Hepatic stellate cell (primary cell): ENCODE data around the gene C5orf63.
"Not testable (repeated sequence)": the region's sequence is repeated elsewhere in the genome, so short reads cannot be mapped to it uniquely, and the experiment has no call there.

ENCODE experiments used
- DNase-seq: peaks from one replicate; pipeline ENCODE4 v3.0.0; 2011; ENCODE audit warnings: low spot score

The C5orf63 gene

DNA sequence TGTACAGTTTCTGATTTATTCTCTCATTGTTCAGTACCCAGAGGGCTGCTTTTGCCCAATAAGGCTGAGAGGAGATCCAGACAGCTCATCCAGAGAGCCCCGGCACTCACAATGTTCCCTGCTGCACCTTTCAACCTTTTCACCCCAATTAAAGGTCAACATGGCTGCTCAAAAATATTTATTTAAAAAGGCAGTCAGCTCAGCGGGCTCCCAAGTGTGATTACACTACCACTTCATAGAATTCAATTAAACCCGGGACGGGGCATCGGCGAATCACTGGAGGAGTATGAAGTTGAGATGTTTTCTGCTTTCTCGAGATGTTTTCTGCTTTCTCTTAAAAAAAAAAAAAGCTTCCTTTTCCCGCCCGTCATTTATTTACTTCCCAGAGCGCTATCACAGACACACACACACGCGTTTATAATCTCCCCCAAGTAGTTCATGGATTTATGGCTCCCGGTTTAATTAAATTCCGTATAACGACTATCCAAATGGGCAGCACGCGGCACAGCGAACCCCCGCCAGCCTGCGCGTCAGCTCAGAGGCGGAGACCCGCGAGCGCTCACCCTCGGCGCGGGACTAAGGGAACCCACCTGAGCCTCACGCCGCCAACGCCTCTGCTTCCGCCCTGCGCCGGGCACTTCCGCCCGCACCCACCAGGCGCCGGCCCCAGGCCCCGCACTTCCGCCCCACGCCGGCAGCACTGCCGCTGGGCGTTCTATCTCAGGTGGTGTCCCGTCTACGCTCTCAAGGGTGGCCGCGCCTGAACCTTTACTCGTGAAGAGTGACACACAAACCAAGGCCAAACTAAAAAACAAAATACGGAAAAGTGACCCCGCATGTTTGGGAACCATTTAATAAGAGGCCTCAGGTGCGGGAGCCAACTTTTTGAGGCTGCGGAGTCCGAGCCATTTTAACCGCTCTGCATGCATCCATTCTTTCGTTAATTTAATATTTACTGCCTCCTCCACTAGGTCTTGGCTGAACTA, at the start of gene C5orf63:
Gene C5orf63 (minus strand): TSS at position 642 of the 986 bp plus-strand sequence. CDS start 14,507 bp downstream, outside the sequence.
- DNase-seq: no peak

DNA sequence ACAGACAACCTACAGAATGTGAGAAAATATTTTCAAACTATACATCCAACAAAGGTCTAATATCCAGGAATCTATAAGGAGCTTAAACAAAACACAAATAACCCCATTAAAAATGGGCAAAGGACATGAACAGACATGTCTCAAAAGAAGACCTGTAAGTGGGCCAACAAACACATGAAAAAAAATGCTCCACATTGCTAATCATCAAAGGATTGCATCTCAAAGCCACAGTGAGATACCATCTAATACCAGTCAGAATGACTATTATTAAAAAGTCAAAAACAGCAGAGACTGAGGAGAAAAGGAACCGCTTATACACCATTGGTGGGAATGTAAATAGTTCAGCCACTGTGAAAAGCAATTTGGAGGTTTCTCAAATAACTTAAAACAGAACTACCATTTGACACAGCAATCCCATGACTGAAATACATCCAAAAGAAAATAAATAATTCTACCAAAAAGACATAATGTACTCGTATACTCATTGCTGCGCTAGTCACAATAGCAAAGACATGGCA, 39.1 kb upstream of the C5orf63 start:
- no peak for DNase-seq

DNA sequence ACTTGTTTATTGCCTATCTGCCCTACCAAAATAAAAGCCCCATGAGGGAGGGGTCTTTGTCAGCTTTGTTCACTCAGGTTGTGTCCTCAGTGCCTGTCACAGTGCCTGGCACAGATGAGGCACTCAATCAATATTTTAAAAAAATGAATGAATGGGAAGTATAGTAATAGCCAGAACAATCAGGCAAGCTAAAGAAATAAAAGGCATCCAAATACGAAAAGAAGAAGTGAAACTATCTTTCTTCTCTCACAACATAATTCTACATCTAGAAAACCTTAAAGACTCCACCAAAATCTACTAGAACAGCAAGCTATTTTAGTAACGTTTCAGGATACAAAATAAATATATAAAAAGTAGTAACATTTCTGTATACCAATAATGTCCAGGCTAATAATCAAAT, 37.8 kb upstream of the C5orf63 start:
- no peak for DNase-seq

DNA sequence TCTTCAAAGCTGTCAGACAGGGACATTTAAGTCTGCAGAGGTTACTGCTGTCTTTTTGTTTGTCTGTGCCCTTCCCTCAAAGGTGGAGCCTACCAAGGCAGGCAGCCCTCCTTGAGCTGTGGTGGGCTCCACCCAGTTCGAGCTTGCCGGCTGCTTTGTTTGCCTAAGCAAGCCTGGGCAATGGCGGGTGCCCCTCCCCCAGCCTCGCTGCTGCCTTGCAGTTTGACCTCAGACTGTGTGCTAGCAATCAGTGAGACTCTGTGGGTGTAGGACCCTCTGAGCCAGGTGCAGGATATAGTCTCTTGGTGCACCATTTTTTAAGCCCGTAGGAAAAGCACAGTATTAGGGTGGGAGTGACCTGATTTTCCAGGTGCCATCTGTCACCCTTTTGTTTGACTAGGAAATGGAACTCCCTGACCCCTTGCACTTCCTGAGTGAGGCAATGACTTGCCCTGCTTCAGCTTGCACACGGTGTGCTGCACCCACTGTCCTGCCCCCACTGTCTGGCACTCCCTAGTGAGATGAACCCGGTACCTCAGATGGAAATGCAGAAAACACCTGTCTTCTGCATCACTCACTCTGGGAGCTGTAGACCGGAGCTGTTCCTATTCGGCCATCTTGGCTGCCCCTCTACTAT, 35.4 kb upstream of the C5orf63 start:
- not testable (repeated sequence) for DNase-seq

DNA sequence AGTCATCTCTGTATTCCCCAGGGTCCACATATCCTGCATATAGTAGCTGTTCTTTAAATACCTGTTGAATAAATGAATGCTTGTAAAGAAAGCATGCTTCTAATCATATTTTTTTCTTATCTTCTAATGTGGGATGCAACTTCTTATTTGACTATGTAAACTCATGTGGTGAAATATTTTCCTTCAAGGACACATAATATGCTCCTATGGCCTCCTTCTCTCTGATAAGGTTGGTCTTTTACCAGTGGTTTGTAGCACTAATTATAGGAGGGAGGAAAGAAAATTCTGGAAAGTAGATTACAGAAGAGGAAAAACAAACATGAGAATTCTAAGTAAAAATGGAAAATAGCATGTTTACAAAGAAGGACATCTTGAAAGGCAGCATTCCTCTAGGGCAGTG, 28.6 kb upstream of the C5orf63 start:
- no peak for DNase-seq

DNA sequence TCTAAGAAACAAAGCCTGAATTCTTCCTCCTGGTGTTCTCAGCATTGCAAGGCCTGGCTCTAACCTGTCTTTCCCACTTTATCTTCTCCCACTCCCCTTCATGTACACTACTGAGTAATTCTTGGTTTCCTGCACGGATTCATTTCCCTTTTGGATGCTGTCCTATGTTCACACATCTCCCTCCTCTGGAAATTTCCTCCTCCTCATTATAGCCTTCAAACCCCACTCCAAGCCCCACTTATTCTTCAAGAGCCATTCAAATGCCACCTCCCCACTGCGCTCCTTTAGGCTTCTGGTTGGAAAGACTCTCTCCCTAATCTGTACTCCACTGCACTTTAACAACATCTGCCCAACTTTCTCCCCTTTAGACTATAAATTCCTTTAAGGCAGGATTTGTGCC, 28.2 kb upstream of the C5orf63 start:
- DNase-seq: no peak

DNA sequence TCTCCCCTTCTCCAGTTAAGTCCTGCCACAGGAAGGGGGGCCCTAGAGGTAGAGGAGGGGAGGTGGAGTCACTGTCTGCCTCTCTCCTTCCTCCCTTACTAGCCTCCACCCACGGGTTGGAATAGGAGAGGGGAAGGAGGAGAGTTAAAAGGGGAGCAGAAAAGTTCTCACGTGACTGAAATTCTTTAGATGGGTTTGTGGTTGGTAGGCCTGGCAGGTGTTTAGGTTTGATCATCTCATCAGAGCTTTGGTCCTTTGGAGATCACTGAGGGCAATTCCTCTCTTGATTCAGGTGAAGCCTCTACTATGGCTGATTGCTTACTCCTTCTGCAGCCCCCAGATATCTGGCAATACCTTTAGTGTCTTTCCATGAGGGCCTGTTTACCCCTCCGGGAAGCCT, 24.9 kb upstream of the C5orf63 start:
- no peak for DNase-seq

DNA sequence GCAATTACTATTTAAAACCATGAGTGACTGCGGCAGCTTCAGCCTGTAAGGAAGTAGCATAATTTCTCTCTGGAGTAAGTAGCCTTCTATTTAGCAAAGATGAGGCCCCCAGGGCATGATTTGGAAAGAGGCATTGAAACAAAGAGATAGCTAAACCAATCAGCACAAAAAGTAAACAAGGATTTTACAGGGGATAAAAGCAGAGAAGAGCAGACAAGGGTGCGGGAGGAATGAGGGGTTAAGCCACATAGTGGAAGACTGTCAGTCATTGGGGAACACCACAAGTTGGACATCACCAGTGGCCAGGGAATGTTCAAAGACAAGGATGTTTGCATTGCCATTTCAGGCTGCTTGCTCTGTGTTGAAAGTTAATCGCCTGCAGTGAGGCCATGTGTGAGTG, 24.0 kb upstream of the C5orf63 start:
- DNase-seq: no peak

DNA sequence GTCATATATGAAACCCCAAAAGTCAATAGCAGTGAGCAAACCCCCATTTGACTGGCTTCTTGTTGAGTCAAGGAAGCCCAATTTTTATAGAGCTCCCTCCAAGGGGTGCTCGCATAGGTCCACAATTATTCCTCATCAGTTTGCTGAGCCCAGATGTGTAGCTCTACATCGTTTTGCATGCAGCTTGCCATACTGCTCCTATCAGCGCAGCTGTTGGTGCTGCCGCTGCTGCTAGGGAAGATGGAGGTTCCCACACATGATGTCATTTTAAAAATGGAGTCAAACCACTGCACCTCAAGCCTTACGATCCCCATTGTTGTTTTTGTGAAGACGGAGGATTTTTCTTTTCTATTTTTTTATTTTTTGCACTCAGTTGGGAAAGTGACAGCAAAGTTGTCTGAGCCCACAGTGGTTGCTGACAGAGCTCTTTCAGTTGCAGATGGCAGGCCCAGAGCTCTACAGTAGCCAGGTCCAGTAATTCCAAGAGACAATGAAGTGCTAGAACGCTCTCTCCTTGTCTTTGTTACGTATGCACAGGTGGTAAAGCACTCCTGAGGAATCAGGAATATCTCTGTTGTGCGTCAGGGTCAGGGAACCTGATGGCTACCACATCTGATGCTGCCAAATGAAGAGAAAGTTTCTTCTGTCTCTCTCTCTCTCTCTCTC, 23.2 kb upstream of the C5orf63 start:
- no peak for DNase-seq

DNA sequence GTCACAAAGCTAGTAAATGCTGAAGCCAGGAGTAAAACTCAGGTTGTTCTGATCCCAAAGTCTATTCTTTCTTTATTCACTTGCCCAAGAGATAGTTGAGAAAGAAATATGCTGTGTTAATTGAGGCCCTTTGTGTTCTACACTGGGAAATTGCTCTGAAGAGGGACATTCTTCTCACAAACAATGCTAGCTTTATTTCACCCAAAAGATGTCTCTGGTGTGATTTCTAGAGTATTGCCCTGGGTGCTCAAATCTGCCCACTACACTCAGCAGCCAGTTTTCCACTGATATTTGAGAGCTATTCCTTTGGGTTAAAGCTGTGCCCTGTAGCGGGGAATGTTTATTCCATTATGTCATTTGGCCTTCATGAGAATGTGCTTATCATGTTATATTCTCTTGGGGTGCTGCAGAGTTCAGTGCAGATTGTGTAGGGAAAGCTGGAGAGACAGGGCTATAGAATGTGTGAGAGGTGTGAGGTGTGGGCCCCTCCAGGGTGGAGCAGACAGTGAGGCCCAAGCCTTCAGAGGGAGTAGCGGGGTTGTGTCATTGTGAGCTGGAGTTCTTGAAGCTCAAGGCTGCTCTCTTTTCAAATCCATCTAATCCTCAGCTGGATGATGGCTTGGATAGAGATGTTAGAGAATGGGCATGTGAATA, 21.0 kb upstream of the C5orf63 start:
- DNase-seq: no peak

DNA sequence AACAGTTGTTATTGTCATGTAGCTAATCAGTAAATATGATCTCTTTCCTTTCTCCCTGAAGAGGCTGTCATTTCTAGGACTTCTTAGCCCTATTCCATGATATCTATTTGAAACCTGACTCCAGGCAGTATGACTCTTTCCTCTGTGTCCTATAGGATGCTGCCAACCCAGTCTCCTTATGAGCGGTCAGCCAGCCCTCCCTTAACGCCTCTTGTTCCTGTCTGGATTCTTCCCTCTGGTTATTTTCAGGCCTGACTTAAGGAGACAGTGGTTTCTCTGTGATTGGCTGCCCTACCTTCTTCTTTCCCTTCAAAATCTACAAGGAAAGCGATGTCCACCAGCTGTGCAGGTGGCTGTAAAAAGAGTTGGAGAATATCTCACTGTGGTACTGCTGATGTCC, 19.4 kb upstream of the C5orf63 start:
- peak; percentile 13 for DNase-seq

DNA sequence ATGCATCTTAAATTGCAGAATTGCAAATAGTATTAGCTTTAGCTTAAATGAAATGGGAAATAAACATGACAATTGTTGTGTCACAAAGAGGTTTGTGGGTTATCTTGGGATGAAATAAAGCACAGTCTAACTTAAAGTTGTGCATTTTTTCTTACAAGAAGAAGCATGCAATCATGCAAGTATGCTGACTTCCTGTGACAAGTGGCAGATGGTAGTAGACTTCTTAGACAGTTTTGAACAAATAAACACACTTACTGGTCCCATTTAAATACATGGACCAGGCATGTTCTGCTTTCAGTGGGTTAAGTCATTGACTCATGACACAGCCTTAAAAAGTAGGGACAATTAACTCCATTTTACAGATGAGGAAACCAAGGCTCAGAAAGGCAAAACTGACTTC, 15.9 kb upstream of the C5orf63 start:
- DNase-seq: peak; percentile 20

DNA sequence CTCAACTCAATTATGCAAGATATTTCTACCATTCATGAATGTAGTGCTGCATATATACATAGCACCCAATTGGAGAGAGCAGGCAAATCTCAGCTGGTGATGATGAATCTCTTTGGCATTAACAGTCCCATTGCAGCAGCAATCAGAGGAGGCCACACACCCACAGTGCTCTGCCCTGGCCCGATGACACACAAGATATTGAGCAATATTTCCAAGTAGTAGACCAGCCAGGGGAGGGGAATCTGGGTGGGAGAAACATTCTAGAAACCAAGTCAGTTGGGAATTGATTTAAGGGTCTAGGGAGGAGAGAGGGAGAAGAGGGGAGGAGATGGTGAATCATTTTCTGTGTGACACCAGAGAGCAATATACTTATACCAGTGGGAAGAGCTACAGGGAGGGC, 14.9 kb upstream of the C5orf63 start:
- peak; percentile 80 for DNase-seq

DNA sequence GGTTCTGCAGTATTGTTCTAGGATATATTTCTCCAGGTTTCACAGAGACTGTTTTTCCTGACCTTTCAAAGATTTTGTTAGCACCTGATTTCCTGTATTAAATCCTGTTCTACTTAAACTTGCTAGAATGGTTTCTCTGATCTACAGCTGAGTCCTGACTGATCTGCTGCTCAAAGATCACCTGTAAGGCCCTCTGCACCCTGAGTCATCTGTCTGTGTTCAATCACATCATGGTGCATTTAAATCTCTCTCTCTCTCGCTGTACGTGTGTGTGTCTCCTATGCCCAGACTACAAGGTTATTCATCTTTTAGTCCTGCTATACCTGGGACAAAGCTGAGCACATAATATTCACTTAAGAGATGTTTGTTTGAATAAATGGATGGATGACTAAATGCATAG, 13.3 kb upstream of the C5orf63 start:
- DNase-seq: no peak

DNA sequence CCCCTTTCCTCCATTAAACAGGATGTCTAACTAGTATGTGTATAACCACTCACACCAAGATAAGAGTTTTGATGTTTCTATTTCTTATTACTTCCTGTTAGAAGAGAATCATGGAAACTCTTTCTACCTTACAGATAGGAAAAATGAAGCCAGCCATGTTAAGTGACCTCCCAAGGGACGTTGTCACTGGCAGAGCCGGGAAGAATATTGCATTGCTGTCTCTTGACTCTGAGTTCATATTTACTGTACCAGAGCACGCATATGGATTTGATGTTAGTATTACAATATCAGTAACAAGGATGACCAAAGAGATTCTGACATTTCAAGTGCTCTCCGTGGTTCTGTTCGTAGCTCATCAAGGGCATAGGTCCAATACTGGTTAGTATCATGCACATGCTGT, 12.5 kb upstream of the C5orf63 start:
- DNase-seq: no peak

DNA sequence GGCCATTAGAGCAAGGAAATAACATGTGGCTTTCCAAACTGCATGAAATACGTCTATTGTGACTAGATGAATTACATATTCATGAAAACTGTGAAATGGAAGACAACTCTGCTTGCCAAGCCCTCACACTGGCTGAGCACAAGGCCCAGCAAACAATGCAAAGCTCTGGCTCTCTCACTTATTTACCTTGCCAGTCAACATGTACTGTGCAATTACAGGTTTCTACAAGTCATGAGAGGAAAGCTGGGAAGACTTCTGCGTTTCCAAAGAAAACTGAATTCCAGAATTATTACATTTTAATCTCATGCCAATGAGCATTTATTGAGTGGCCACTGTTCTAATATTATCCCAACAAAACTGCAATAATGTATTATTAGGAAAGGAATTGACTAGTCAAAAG, 12.1 kb upstream of the C5orf63 start:
- DNase-seq: no peak

DNA sequence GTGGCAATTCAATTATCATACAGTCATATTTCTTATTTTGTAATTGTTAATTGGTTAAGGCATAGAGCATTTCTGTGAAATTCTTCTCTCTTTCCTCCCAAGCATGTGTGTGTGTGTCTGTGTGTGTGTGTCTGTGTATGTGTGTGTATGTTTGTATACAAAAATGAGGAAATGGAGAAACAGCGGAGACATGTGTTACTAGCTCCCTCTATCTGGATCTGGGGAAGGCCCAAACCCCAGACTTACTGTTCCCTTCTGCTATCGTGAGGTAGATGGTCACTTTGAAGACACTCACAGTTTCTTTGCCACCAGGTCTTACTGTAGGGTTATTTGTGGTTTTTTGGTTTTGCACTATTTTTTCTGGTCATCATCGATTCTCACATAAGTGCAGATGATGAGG, 11.4 kb upstream of the C5orf63 start:
- DNase-seq: no peak

DNA sequence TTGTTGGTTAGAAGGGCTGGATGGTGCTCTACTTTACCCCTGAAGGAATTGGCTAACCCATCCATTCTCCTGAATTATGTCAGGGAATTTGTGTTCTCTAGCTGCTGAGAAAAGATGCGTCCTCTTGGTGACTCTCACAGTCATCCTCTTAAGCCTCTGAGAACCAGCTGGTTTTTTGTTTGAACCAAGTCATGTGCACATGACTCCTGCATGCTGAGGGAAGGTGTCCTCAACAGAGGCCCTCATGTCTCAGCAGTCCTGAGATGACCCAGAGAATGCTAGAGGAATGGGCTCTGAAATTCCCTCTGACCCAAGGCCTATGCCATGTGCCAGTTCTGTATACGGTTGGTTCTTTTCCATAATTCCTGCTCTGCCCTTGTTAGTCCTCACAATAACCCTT, 10.4 kb upstream of the C5orf63 start:
- DNase-seq: no peak

DNA sequence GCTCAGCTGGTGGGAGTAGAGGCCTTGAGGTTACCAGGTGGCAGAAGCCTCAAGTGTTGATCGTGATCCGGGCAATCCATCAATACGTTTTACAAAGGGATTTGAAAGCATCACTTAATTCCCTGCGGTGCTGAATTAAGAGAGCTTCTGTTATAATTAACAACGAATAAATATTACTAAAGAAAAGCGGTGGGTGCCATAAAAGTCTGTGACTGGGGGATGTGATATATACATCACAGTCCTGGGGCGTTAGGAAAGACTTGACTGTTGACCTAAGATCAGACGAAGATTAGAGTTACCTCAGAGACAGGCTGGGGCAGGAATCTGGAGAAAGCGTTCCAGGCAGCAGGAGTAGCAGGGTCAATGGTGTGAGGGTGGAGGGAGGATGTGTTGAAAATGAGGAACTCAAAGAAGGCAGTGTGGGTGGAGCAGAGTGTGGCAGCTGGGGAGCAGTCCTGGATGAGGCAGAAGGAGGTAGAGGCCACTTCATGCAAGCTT, 6.7 kb upstream of the C5orf63 start:
- no peak for DNase-seq

DNA sequence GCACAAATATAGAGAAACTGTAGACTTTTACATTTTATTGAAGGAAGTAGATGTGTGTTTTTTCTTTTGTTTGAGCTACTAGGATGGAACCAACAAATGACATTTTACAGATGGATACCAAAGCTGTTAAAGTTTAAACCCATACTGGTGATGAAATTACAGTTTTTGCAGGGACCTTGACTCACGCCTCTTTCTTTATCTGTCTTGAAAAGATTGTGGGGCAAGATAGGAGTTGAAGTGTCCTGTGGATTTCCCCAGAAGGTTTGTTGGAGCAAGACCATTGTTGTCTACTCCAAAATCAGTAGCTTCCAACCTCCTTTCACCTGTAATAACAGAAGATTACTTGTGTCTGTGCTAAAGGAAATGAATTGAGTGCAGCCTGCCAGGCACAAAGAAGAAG, 4.1 kb upstream of the C5orf63 start:
- no peak for DNase-seq

DNA sequence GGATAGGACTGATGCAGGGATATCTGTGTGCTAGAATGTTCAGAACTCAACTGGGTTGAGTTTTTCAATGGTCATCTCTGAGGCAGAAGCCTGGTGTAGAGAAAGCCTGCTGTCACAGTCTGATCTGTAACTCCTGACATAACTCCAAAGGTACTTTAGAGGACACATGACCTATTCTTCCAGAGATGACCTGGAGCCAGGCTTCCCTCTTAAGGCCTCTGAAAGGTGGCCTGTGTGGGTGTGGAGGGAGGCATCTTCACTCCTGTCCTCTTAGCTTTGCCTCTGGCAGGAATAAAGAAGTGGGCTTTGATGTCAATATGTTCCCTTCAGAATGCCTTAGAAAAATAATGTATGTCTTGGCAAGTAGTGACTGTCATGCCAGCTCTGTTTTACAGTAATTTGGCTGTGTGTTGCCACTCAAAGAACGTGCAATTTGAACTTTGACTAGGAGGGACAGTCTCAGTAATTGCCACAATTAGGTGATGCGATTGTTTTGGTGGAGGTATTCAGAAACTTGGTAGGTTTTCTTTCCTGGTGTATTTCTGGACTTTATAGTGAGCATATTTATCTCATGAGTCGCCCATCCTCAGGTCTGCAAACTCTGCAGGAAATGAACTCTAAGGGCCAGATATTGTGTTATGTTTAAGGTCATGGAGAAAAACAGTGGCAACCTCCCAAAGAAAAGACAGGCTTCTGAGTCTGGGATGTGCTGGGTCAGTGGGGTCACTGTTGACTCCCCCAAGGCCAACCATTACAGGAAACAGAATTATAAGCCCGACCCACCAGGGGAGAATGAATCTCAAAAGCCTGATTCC, 3.2 kb upstream of the C5orf63 start:
- DNase-seq: peak; percentile 19
